GM23338 (cell line): ENCODE results near the gene TPBG. TPM values are rescaled to one million over a fixed set of nuclear protein-coding genes. Genes with fewer than 3 reads are reported as not detected.

Experiments
- ATAC-seq: fragments of 200-7000 bp; cut with Tn5 transposase; 3 replicates; pipeline ENCODE4 v1.9.1; 2020
- DNase-seq: peaks from one replicate; pipeline ENCODE4 v3.0.0-alpha.2; 2015; ENCODE audit warnings: low spot score
- H2AFZ ChIP-seq: fragments of 200-600 bp; sonication (generic); 2 replicates; pipeline ENCODE4 v1.8.0; 2016; ENCODE audit warnings: antibody characterized with exemption, mild to moderate bottlenecking, moderate library complexity
- H3F3A ChIP-seq: fragments of 200-600 bp; sonication (generic); replicated peaks from 2 replicates; pipeline ENCODE4 v1.8.0; 2017; ENCODE audit warnings: antibody characterized with exemption, mixed run types, low read depth
- H3K27ac ChIP-seq: fragments of 200-600 bp; sonication (generic); 2 replicates; pipeline ENCODE4 v1.6.1; 2016; ENCODE audit warnings: low read depth
- H3K27me3 ChIP-seq: fragments of 200-600 bp; sonication (generic); 2 replicates; pipeline ENCODE4 v1.8.0; 2016; ENCODE audit warnings: mild to moderate bottlenecking, mixed run types, moderate library complexity; ENCODE audit not compliant: insufficient read depth
- H3K36me3 ChIP-seq: fragments of 200-600 bp; sonication (generic); 2 replicates; pipeline ENCODE4 v1.8.0; 2016; ENCODE audit warnings: mild to moderate bottlenecking; ENCODE audit not compliant: insufficient read depth
- H3K4me1 ChIP-seq: fragments of 200-600 bp; sonication (generic); 2 replicates; pipeline ENCODE4 v1.8.0; 2016; ENCODE audit warnings: mild to moderate bottlenecking, moderate library complexity; ENCODE audit not compliant: insufficient read depth
- H3K4me2 ChIP-seq: fragments of 200-600 bp; sonication (generic); 2 replicates; pipeline ENCODE4 v1.7.1; 2017; ENCODE audit warnings: mixed run types
- H3K4me3 ChIP-seq: fragments of 200-600 bp; sonication (generic); 2 replicates; pipeline ENCODE4 v1.6.1; 2016; ENCODE audit warnings: mixed run types
- H3K79me2 ChIP-seq: fragments of 200-600 bp; sonication (generic); replicated peaks from 2 replicates; pipeline ENCODE4 v1.8.0; 2017; ENCODE audit warnings: mild to moderate bottlenecking; ENCODE audit not compliant: insufficient read depth
- H3K9me2 ChIP-seq: fragments of 200-600 bp; sonication (generic); 2 replicates; pipeline ENCODE4 v1.8.0; 2017; ENCODE audit not compliant: insufficient read depth
- H4K20me1 ChIP-seq: fragments of 200-600 bp; sonication (generic); replicated peaks from 2 replicates; pipeline ENCODE4 v1.8.0; 2017; ENCODE audit warnings: mild to moderate bottlenecking; ENCODE audit not compliant: insufficient read depth
- H3K27ac Mint-ChIP-seq: 2 replicates; pipeline ENCODE4 v1.8.0; 2020; ENCODE audit warnings: inconsistent platforms, mild to moderate bottlenecking, moderate library complexity, mixed read lengths
- H3K27me3 Mint-ChIP-seq: 3 replicates; pipeline ENCODE4 v1.8.0; 2022; ENCODE audit warnings: low read depth, mild to moderate bottlenecking, moderate library complexity, mixed read lengths, inconsistent platforms; ENCODE audit not compliant: insufficient read depth, poor library complexity
- H3K36me3 Mint-ChIP-seq: 3 replicates; pipeline ENCODE4 v1.8.0; 2021; ENCODE audit warnings: low read depth, mild to moderate bottlenecking, inconsistent platforms, moderate library complexity, mixed read lengths
- H3K4me1 Mint-ChIP-seq: 3 replicates; pipeline ENCODE4 v1.8.0; 2020; ENCODE audit warnings: mild to moderate bottlenecking, inconsistent platforms, mixed read lengths
- H3K4me3 Mint-ChIP-seq: 3 replicates; pipeline ENCODE4 v1.8.0; 2021; ENCODE audit warnings: moderate library complexity, mild to moderate bottlenecking, inconsistent platforms, mixed read lengths
- H3K9me3 Mint-ChIP-seq: 3 replicates; pipeline ENCODE4 v1.8.0; 2020; ENCODE audit warnings: moderate library complexity, mild to moderate bottlenecking, inconsistent platforms, mixed read lengths
- CREB1 ChIP-seq: fragments of 250-450 bp; sonication (Bioruptor Pico); IDR thresholded peaks from 2 replicates; pipeline ENCODE4 v1.5.0; 2020; ENCODE audit warnings: low read depth, mild to moderate bottlenecking, moderate library complexity
- EZH2phosphoT487 ChIP-seq: fragments of 200-600 bp; sonication (generic); IDR thresholded peaks from one replicate; pipeline ENCODE4 v1.8.1; 2018; ENCODE audit warnings: antibody characterized with exemption; ENCODE audit not compliant: unreplicated experiment
- JUNB ChIP-seq: IDR thresholded peaks from one replicate; pipeline ENCODE4 v1.6.1; 2016; ENCODE audit warnings: antibody characterized with exemption; ENCODE audit not compliant: unreplicated experiment
- STAT1 ChIP-seq: IDR thresholded peaks from one replicate; pipeline ENCODE4 v1.6.1; 2016; ENCODE audit warnings: antibody characterized with exemption; ENCODE audit not compliant: unreplicated experiment
- ZNF331 ChIP-seq: fragments of 250-450 bp; sonication (Bioruptor Pico); IDR thresholded peaks from 2 replicates; pipeline ENCODE4 v1.5.0; 2020; ENCODE audit warnings: low read depth, mild to moderate bottlenecking, moderate library complexity
- polyA plus RNA-seq: library from polyadenylated mRNA; unstranded; fragments of >200 nt; fragmentation: Nextera tagmentation; extraction: Ambion mirVana; gene quantifications from 2 replicates; pipeline ENCODE4 v1.2.1, GENCODE V29; 2016
- total RNA-seq: library from RNA; depleted of rRNA; stranded (reverse); fragments of >200 nt; shearing (Covaris generic); gene quantifications from 2 replicates; pipeline ENCODE4 v1.2.3, GENCODE V29; 2014
- TF ChIP-seq, protein P1 (sequence below): IDR thresholded peaks from 2 replicates; pipeline ENCODE4 v1.6.1; 2016; ENCODE audit warnings: antibody characterized with exemption
- TF ChIP-seq, protein P2 (sequence below): fragments of 250-450 bp; sonication (Bioruptor Pico); IDR thresholded peaks from 2 replicates; pipeline ENCODE4 v1.5.0; 2020; ENCODE audit warnings: mild to moderate bottlenecking, moderate library complexity

The TPBG gene
- total and polyA plus RNA-seq, 2 experiments from 2014 or later, result 22.1 to 33.0 TPM

DNA sequence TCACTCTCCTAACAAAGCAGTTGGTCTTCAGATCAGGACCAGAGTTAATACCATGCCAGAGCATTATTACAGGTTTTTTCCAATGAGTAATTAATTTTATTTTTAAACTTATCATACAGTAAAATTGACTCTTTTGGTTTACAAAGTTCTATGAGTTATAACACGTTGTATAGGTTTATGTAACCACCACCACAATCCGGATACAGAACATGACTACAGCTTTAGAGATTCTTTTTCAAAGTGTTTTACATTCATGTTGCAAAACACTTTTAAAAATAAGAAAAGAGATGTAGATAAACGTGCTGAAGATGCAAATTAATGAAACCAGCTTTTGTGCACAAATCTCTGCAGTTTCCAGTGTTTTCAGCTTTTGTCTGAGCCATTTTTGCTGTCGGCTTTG, 1.5 kb upstream of the TPBG start:
- Histone ChIP-seq H3K4me2 (peak overlapping the region; percentile 91), H2AFZ (peak overlapping the region; percentile 96; the same call in 1 of the 2 replicates), H3K79me2 (peaks cover 15% of the 10 kb centered on the region), H3K36me3 (peaks cover 4% of the 10 kb centered on the region; the same call in 1 of the 2 replicates), H3F3A (peaks cover 4% of the 10 kb centered on the region; the same call in 1 of the 2 replicates), H3K9me2 (no peaks in the 10 kb centered on the region), H3K27ac (no peak overlapping the region), H3K4me1 (peaks cover 26% of the 10 kb centered on the region), H3K4me3 (peak overlapping the region; percentile 86), H4K20me1 (no peaks in the 10 kb centered on the region; the same call in 1 of the 2 replicates), H3K27me3 (no peaks in the 10 kb centered on the region)
- ATAC-seq, result no peak
- peak overlapping the region; percentile 93 for H3K4me3 Mint-ChIP-seq
- H3K36me3 Mint-ChIP-seq, result peaks cover 13% of the 10 kb centered on the region
- TF ChIP-seq JUNB, result no peak
- TF ChIP-seq STAT1, result no peak
- no peak for TF ChIP-seq ZNF331
- TF ChIP-seq EZH2phosphoT487, result no peak
- TF ChIP-seq, protein P1, sequence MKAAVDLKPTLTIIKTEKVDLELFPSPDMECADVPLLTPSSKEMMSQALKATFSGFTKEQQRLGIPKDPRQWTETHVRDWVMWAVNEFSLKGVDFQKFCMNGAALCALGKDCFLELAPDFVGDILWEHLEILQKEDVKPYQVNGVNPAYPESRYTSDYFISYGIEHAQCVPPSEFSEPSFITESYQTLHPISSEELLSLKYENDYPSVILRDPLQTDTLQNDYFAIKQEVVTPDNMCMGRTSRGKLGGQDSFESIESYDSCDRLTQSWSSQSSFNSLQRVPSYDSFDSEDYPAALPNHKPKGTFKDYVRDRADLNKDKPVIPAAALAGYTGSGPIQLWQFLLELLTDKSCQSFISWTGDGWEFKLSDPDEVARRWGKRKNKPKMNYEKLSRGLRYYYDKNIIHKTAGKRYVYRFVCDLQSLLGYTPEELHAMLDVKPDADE, result no peak
- TF ChIP-seq, protein P2, sequence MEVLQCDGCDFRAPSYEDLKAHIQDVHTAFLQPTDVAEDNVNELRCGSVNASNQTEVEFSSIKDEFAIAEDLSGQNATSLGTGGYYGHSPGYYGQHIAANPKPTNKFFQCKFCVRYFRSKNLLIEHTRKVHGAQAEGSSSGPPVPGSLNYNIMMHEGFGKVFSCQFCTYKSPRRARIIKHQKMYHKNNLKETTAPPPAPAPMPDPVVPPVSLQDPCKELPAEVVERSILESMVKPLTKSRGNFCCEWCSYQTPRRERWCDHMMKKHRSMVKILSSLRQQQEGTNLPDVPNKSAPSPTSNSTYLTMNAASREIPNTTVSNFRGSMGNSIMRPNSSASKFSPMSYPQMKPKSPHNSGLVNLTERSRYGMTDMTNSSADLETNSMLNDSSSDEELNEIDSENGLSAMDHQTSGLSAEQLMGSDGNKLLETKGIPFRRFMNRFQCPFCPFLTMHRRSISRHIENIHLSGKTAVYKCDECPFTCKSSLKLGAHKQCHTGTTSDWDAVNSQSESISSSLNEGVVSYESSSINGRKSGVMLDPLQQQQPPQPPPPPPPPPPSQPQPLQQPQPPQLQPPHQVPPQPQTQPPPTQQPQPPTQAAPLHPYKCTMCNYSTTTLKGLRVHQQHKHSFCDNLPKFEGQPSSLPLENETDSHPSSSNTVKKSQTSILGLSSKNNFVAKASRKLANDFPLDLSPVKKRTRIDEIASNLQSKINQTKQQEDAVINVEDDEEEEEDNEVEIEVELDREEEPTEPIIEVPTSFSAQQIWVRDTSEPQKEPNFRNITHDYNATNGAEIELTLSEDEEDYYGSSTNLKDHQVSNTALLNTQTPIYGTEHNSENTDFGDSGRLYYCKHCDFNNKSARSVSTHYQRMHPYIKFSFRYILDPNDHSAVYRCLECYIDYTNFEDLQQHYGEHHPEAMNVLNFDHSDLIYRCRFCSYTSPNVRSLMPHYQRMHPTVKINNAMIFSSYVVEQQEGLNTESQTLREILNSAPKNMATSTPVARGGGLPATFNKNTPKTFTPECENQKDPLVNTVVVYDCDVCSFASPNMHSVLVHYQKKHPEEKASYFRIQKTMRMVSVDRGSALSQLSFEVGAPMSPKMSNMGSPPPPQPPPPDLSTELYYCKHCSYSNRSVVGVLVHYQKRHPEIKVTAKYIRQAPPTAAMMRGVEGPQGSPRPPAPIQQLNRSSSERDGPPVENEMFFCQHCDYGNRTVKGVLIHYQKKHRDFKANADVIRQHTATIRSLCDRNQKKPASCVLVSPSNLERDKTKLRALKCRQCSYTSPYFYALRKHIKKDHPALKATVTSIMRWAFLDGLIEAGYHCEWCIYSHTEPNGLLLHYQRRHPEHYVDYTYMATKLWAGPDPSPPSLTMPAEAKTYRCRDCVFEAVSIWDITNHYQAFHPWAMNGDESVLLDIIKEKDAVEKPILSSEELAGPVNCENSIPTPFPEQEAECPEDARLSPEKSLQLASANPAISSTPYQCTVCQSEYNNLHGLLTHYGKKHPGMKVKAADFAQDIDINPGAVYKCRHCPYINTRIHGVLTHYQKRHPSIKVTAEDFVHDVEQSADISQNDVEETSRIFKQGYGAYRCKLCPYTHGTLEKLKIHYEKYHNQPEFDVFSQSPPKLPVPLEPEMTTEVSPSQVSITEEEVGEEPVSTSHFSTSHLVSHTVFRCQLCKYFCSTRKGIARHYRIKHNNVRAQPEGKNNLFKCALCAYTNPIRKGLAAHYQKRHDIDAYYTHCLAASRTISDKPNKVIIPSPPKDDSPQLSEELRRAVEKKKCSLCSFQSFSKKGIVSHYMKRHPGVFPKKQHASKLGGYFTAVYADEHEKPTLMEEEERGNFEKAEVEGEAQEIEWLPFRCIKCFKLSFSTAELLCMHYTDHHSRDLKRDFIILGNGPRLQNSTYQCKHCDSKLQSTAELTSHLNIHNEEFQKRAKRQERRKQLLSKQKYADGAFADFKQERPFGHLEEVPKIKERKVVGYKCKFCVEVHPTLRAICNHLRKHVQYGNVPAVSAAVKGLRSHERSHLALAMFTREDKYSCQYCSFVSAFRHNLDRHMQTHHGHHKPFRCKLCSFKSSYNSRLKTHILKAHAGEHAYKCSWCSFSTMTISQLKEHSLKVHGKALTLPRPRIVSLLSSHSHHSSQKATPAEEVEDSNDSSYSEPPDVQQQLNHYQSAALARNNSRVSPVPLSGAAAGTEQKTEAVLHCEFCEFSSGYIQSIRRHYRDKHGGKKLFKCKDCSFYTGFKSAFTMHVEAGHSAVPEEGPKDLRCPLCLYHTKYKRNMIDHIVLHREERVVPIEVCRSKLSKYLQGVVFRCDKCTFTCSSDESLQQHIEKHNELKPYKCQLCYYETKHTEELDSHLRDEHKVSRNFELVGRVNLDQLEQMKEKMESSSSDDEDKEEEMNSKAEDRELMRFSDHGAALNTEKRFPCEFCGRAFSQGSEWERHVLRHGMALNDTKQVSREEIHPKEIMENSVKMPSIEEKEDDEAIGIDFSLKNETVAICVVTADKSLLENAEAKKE, result no peak
- no peak for TF ChIP-seq CREB1 (CRISPR knock-in tag)
- no peak overlapping the region for H3K27ac Mint-ChIP-seq
- DNase-seq, result no peak
- peaks cover 10% of the 10 kb centered on the region for H3K27me3 Mint-ChIP-seq
- peaks cover 19% of the 10 kb centered on the region for H3K4me1 Mint-ChIP-seq
- H3K9me3 Mint-ChIP-seq, result no peaks in the 10 kb centered on the region; the same call in 2 of the 3 replicates
